ENCODE data around the gene ZFP1.
"Not testable (repeated sequence)": the region's sequence is repeated elsewhere in the genome, so short reads cannot be mapped to it uniquely, and the experiment has no call there.

The ZFP1 gene

DNA sequence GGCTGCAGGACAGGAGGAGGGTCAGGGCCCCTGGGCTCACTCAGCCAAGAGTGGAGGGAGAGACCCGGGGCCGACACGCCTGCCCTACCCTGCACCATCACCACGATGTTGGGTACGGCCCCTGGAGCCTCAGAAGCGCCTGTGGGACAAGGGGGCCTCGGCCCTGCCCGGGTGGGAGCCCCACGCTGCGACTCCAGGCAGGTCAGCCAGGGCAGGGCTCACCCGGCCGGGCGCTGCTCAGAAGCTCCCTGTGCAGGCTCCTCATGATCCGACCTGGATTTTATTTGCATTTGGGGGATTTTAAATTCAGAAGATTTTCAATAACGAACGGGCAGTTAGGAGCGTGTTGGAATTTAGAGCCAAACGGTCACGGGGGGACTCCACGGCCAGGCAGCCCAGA, 56.6 kb downstream of the ZFP1 start:
- not testable (repeated sequence) for DNase-seq (ENCODE audit: low spot score)

DNA sequence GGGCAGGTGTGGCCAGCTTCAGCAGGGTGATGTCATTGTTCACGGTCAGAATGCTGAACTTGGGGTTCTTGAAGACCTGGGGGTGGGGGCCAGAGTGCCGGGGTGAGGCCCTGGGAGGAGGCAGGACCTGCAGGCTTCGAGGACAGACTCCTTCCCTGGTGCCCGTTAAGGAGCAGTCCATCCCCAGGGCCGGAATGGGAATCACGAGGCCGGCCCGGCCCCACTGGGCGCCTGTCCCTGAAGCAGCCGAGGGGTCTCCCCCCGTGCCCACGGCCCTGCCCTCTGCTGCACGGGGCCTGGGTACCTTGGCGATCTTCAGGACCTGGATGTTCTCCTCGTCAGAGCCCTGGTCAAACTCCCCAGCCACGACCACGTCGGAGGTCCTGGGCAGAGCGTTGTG, 57.1 kb downstream of the ZFP1 start:
- DNase-seq (ENCODE audit: low spot score) = not testable (repeated sequence)

DNA sequence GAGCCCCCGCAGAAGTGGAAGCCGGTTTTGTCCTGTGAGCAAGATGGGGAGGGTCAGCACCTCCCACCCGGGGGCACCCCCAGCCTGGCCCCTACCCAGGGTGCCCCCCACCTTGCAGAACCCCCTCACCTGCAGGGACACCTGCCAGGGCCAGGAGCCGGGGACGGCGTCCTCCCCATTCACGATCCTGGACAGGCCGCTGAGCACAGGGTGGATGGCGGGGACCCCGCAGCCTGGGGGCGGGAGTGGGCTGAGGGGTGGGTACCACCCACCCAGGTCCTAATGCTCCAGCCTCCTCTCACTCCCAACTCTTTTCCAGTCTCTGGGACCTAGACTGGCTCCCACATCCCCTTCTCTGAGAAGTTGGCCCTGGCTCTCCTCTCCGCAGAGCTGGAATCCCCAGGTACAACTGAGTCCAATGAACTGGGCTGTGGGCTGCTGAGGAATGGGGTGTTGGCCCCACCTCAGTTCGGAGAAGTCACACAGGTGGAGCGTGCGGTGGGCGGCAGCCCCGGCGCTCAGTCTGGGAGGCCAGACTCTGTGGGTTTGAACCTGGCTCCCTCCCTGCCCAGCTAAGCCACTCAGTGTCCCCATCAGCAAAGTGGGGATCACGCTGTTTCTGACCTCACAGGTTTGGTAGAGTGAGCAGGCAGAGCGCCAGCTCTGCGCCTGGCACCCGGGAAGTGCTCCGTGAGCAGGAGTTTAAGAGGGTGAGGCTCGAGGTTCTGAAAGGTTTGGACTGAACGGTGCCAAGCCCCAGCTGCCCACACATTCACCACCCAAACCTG, 57.8 kb downstream of the ZFP1 start:
- not testable (repeated sequence) for DNase-seq (ENCODE audit: low spot score)

GRCh38 chr16:75206749-75207451, 58.6 kb downstream of the ZFP1 start, which contains the start of gene CTRB2:
TSS of gene CTRB2 (minus strand) at chr16:75207161. CDS start at chr16:75207141, 20 bp downstream.
- DNase-seq (ENCODE audit: low spot score) = no peak

- no peak for DNase-seq (ENCODE audit: low spot score)
Measured at GRCh38 chr16:75207831-75208230, 59.5 kb downstream of the ZFP1 start.

GRCh38 chr16:75208242-75208825, 60.0 kb downstream of the ZFP1 start:
- DNase-seq (ENCODE audit: low spot score) = no peak

DNA sequence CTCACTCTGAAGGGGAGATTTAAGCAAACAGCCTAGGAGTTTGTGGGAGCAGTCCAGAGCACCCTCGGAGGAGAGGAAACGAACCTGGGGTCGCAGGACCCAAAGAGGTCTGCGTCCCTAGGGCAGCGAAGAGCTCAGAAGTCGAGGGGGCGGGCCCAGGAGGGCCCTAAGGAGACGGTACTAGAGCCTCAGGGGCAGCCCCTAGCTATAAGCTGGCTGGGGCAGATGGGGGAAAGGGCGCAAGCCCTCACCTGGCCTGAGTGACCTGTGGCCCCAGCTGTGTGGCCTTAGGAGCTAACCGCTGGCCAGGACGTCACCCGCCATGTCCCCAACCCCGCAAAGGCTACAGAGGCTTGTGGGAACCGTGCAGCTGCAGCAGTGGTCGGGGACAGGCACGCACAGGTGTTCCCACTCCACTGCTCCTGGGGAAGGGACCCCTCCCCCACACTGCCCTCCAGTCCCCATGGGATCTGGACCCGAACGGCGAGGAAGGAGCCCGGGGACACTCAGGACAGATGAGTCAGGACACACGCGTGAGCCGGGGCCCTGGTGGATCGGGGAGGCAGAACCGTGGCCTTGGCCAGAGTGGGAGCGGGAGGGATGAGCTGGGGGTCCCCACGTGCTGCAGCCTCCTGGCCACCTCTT, 60.7 kb downstream of the ZFP1 start:
- no peak for DNase-seq (ENCODE audit: low spot score)

- not testable (repeated sequence) for DNase-seq (ENCODE audit: low spot score)
Measured at GRCh38 chr16:75209514-75209913, 61.2 kb downstream of the ZFP1 start.

GRCh38 chr16:75209944-75210343, 61.6 kb downstream of the ZFP1 start:
- no peak for DNase-seq (ENCODE audit: low spot score)

DNA sequence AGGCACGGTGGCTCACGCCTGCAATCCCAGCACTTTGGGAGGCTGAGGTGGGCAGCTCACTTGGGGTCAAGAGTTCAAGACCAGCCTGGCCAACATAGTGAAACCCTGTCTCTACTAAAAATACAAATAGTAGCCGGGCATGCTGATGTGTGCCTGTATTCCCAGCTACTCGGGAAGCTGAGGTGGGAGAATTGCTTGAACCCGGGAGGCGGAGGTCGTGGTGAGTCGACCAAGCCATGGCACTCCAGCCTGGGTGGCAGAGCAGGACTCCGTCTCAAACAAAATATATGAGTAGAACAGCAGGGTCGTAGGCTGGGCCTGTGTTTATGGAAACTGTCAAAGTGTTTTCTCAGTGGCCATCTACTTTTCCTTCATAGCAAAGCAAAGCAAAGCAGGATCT, 63.0 kb downstream of the ZFP1 start:
- DNase-seq (ENCODE audit: low spot score) = not testable (repeated sequence)

- DNase-seq (ENCODE audit: low spot score) = no peak
Measured at GRCh38 chr16:75216127-75216526, 67.8 kb downstream of the ZFP1 start.

DNA sequence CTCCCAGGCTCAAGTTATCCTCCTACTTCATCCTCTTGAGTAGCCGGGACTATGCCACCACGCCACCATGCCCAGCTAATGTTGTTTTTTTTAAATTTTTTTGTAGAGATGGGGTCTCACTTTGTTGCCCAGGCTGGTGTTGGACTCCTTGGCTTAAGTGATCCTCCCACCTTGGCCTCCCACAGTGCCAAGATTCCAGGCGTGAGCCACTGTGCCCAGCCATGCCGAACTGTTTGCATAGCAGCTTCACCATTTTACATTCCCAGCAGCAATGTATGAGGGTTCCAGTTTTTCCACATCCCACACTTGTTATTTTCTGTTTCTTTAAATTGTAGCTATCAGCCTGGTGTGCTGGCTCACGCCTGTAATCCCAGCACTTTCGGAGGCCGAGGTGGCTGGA, 68.3 kb downstream of the ZFP1 start:
- no peak for DNase-seq (ENCODE audit: low spot score)

GRCh38 chr16:75217389-75217851, 69.1 kb downstream of the ZFP1 start:
- no peak for DNase-seq (ENCODE audit: low spot score)

- DNase-seq (ENCODE audit: low spot score) = no peak
Measured at GRCh38 chr16:75218256-75219076, 70.1 kb downstream of the ZFP1 start, which contains the start of gene CTRB1. TSS of gene CTRB1 (plus strand) at chr16:75218988. CDS start at chr16:75219008, 20 bp downstream.

DNA sequence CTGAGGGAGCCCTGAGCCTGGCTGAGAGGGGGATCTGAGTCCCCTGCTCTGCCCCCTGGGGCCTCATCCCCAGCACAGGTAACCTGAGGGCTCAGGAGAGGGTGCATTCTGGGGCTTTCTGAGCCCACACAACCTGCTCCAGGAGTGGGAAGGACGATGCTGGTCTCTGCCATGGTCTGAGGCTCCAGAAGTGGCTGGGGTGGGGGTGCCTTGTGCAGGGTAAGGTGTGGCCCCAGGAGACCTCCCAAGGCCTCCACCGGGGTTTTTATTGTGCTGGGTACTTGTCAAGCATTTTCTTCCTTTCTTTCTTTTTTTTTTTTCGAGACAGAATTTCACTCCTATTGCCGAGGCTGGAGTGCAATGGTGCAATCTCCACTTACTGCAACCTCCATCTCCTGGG, 70.8 kb downstream of the ZFP1 start:
- DNase-seq (ENCODE audit: low spot score) = no peak

DNA sequence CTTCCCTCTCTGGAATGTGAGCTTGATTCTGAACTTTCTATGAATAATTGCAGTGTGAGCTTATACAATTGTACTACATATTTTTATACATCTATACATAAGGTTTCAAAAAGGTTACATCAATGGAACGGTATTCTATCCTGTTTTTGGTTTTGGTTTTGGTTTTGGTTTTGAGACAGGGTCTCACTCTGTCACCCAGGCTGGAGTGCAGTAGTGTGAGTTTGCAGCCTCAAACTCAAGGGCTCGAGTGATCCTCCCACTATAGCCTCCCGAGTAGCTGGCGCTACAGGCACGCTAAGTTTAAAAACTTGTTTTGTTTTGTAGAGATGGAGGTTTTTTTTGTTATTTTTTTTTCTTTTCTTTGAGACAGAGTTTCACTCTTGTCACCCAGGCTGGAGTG, 71.5 kb downstream of the ZFP1 start:
- no peak for DNase-seq (ENCODE audit: low spot score)
